ENCODE results near the gene GPC5. TPM values are rescaled to one million over a fixed set of nuclear protein-coding genes. Genes with fewer than 3 reads are reported as not detected.

The GPC5 gene
- total and polyA plus RNA-seq, 9 donors: 0.10 to 1.5 (median 0.38) TPM

GRCh38 chr13:92804346-92804745 lies 1405.9 kb downstream of the GPC5 start:
- Histone ChIP-seq H3K4me1 (ENCODE audit: insufficient read depth) (peaks cover 2% of the 10 kb centered on the region), H3K27ac (no peak overlapping the region), H3K27me3 (no peaks in the 10 kb centered on the region), H3K9me3 (no peaks in the 10 kb centered on the region), H3K36me3 (no peaks in the 10 kb centered on the region), H3K4me3 (no peak overlapping the region)
- no peak for TF ChIP-seq POLR2A (IDR thresholded peaks at IDR 0.05)
- no peak for TF ChIP-seq CTCF (IDR thresholded peaks at IDR 0.05)
- no peak for TF ChIP-seq EP300 (IDR thresholded peaks at IDR 0.05)
- intact Hi-C loops (cut with DNase I): no loop called here
- 93 to 98% (median 94%) methylated on average over 1 of the region's 1 CpG for WGBS, 3 donors
- no peak for DNase-seq

DNA sequence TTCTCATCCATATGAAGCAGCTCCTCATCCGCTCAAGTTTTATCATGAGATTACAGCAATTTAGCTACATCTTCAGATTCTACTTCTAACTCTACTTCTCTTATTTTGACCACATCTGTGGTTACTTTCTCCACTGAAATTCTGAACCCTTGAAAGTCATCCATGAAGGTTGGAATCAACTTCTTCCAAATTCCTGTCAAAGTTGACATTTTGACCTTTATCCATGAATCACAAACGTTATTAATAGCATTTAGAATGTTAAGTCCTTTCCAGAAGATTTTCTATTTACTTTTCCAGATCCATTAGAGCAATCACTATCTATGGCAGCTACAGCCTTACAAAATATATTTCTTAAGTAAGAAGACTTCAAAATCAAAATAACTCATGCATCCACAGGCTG lies 1406.5 kb downstream of the GPC5 start:
- 67 to 73% (median 72%) methylated on average over 2 of the region's 2 CpGs for WGBS, 3 donors
- TF ChIP-seq CTCF (IDR thresholded peaks at IDR 0.05) (no peak), POLR2A (IDR thresholded peaks at IDR 0.05) (no peak), EP300 (IDR thresholded peaks at IDR 0.05) (no peak)
- no peaks in the 10 kb centered on the region for H3K27me3 ChIP-seq
- peaks cover 2% of the 10 kb centered on the region for H3K4me1 ChIP-seq (ENCODE audit: insufficient read depth)
- no peak overlapping the region for H3K27ac ChIP-seq
- no peaks in the 10 kb centered on the region for H3K36me3 ChIP-seq
- no peak overlapping the region for H3K4me3 ChIP-seq
- no peaks in the 10 kb centered on the region for H3K9me3 ChIP-seq
- intact Hi-C loops (cut with DNase I): no loop called here
- no peak for DNase-seq

DNA sequence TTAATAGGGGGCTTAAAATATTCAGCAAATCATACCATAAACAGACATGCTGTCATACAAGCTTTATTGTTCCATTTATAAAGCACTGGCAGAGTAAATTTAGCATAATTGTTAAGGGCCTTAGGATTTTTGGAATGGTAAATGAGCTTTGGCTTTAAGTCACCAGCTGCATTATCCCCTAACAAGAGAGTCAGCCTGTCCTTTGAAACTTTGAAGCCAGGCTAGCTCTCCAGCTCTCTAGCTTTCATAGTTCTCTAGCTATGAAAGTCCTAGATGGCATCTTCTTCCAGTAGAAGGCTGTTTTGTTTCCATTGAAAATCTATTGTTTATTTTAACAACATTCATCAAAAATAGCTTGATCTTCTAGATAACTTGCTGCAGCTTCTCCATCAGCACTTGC lies 1407.3 kb downstream of the GPC5 start:
- Histone ChIP-seq H3K4me3 (peak overlapping the region; percentile 35), H3K36me3 (no peaks in the 10 kb centered on the region), H3K4me1 (ENCODE audit: insufficient read depth) (peaks cover 2% of the 10 kb centered on the region), H3K9me3 (no peaks in the 10 kb centered on the region), H3K27ac (peak overlapping the region in 1 of 2 donors; percentile 71), H3K27me3 (no peaks in the 10 kb centered on the region)
- DNase-seq: no peak
- TF ChIP-seq EP300 (IDR thresholded peaks at IDR 0.05) (no peak), POLR2A (IDR thresholded peaks at IDR 0.05) (no peak), CTCF (IDR thresholded peaks at IDR 0.05) (no peak)
- intact Hi-C loops (cut with DNase I): no loop called here

DNA sequence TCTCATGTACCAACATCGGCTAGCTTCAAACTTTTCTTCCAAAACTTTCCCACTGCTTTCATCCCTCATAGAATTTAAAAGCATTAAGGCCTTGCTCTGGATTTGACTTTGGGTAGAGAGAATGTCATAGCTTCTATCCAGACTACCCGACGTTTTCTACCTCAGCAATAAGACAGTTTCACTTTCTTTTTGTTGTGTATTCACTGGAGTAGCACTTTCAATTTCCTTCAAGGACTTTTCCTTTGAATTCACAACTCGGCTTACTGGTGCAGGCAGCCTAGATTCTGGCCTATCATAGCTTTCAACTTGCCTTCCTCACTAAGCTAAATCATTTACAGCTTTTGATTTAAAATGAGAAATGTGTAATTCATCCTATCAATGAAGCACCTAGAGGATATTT lies 1407.8 kb downstream of the GPC5 start:
- Histone ChIP-seq H3K4me3 (peak overlapping the region; percentile 35), H3K27me3 (no peaks in the 10 kb centered on the region), H3K9me3 (no peaks in the 10 kb centered on the region), H3K36me3 (no peaks in the 10 kb centered on the region), H3K4me1 (ENCODE audit: insufficient read depth) (peaks cover 2% of the 10 kb centered on the region), H3K27ac (peak overlapping the region; percentile 45 to 71)
- intact Hi-C loops (cut with DNase I): no loop called here
- peak in 1 of 5 donors; percentile 7 for DNase-seq
- TF ChIP-seq POLR2A (IDR thresholded peaks at IDR 0.05) (no peak), EP300 (IDR thresholded peaks at IDR 0.05) (no peak), CTCF (IDR thresholded peaks at IDR 0.05) (no peak)
- 6 to 21% (median 6%) methylated on average over 4 of the region's 4 CpGs for WGBS, 3 donors

DNA sequence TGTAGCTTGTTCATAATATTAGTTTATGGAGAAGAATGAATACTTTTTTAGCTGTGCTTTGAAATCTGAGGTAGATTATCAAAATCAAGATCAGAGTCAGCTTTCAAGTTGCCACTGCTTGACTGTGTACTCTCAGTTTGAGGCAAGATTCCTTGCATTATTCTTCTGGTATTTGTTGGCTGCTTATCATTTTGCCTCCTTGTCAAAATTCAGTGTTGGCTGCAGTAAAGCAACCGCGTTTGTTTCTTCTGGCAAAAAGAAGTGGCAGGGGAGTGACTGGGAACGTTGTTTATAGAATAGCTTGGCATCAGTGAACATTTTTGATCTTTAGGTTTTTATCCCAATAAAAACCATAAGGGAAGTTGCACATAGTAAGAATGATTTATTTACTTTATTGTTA lies 1408.9 kb downstream of the GPC5 start:
- WGBS, 3 donors: 3 to 9% (median 5%) methylated on average over 3 of the region's 3 CpGs
- H3K4me1 ChIP-seq (ENCODE audit: insufficient read depth): peaks cover 2% of the 10 kb centered on the region
- H3K9me3 ChIP-seq: no peaks in the 10 kb centered on the region
- no peak for DNase-seq
- H3K36me3 ChIP-seq: no peaks in the 10 kb centered on the region
- intact Hi-C loops (cut with DNase I): no loop called here
- no peak for TF ChIP-seq POLR2A (IDR thresholded peaks at IDR 0.05)
- TF ChIP-seq EP300 (IDR thresholded peaks at IDR 0.05): no peak
- no peak for TF ChIP-seq CTCF (IDR thresholded peaks at IDR 0.05)
- H3K27me3 ChIP-seq: no peaks in the 10 kb centered on the region
- H3K27ac ChIP-seq: no peak overlapping the region
- H3K4me3 ChIP-seq: no peak overlapping the region

Data from ovary (tissue), 9 donors.